Brain microvascular endothelial cell (primary cell): ENCODE data around the gene RPL37A.

Source experiments
- DNase-seq: peaks from one replicate; pipeline ENCODE4 v3.0.0-alpha.2; 2020
- H3K27ac ChIP-seq: fragments of 250-450 bp; sonication (Bioruptor Pico); 2 replicates; pipeline ENCODE4 v1.5.1; 2020; ENCODE audit warnings: mild to moderate bottlenecking, moderate library complexity
- H3K27me3 ChIP-seq: fragments of 250-450 bp; sonication (Bioruptor Pico); replicated peaks from 2 replicates; pipeline ENCODE4 v1.5.1; 2020; ENCODE audit warnings: mild to moderate bottlenecking
- H3K36me3 ChIP-seq: fragments of 250-450 bp; sonication (Bioruptor Pico); replicated peaks from 2 replicates; pipeline ENCODE4 v1.5.1; 2020; ENCODE audit warnings: mild to moderate bottlenecking
- H3K4me3 ChIP-seq: 2 replicates; pipeline ENCODE4 v1.5.1; 2011; ENCODE audit warnings: low read depth, mild to moderate bottlenecking, control low read depth, low read length, moderate library complexity
- CTCF ChIP-seq: IDR thresholded peaks from 2 replicates; pipeline ENCODE4 v1.5.1; 2011; ENCODE audit warnings: low read depth, mild to moderate bottlenecking, moderate library complexity, low read length, control low read depth, inconsistent platforms; ENCODE audit errors: missing control alignments
- in situ Hi-C: cut with HindIII; loops from 2 replicates; pipeline ENCODE4 v1.10.0; 2017; ENCODE audit warnings: low sequenced_read_pairs, low pct_ligation_motif_present

The RPL37A gene

GRCh38 chr2:216541505-216541904, 42.9 kb downstream of the RPL37A start:
- Histone ChIP-seq H3K4me3 (no peak overlapping the region), H3K27me3 (no peaks in the 10 kb centered on the region), H3K36me3 (no peaks in the 10 kb centered on the region), H3K27ac (no peak overlapping the region)
- in situ Hi-C loops: no loop called here
- no peak for TF ChIP-seq CTCF
- no peak for DNase-seq

GRCh38 chr2:216545359-216545758, 46.7 kb downstream of the RPL37A start:
- in situ Hi-C loops: no loop called here

GRCh38 chr2:216546241-216546640, 47.6 kb downstream of the RPL37A start:
- no peak for DNase-seq
- Histone ChIP-seq H3K27ac (no peak overlapping the region), H3K27me3 (no peaks in the 10 kb centered on the region), H3K36me3 (no peaks in the 10 kb centered on the region), H3K4me3 (no peak overlapping the region)
- in situ Hi-C loops: no loop called here
- no peak for TF ChIP-seq CTCF

More at GRCh38 chr2:216545359-216545758, 46.7 kb downstream of the RPL37A start:
- Histone ChIP-seq H3K4me3 (no peak overlapping the region), H3K27me3 (no peaks in the 10 kb centered on the region), H3K36me3 (no peaks in the 10 kb centered on the region), H3K27ac (no peak overlapping the region)
- TF ChIP-seq CTCF: no peak
- DNase-seq: no peak

DNA sequence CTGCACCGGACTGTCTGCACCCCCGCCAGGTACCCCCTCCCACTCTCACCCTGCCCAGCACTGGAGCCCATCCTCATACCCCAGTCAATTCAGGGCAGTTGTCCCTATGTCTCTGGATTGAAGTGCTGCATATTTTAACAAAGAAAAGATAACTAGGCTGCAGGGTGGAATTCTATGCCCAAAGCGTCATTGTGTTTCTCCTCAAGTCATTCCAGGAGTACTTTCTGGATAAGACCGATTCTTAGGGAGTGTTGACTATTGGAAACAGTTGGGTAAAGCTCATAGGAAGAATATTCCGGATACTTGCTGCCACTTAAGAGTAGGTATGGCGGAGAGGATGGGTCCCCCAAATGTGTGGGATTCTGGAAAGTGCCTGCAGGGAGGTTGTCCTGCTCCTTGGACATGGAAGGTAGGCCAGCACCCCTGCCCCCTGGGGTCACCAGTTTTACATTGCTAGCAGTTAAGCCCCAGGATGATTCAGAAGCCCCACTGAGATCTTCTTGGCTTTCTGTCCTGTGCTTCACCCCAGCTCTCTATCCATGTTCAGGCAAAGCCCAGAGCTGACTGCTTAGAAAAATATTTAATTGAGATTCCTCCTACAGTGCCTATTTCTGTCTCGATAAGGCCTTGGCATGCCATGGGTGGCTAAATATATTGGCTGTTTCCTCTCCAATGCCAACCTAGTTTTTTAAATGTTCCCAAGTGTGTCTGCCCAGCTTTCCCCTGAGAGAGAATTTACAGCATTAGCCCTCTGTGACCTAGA, 48.2 kb downstream of the RPL37A start:
- no peak overlapping the region for H3K4me3 ChIP-seq
- no peaks in the 10 kb centered on the region for H3K36me3 ChIP-seq
- no peaks in the 10 kb centered on the region for H3K27me3 ChIP-seq
- in situ Hi-C loops: no loop called here
- peak overlapping the region; percentile 63 for H3K27ac ChIP-seq
- TF ChIP-seq CTCF: no peak
- DNase-seq: peak; percentile 67

- in situ Hi-C loops: no loop called here
- no peaks in the 10 kb centered on the region for H3K27me3 ChIP-seq
- DNase-seq: no peak
Observed at GRCh38 chr2:216548901-216549331, 50.3 kb downstream of the RPL37A start.

More at GRCh38 chr2:216548901-216549331, 50.3 kb downstream of the RPL37A start:
- Histone ChIP-seq H3K36me3 (no peaks in the 10 kb centered on the region), H3K4me3 (no peak overlapping the region), H3K27ac (no peak overlapping the region)
- TF ChIP-seq CTCF: no peak
